CD4-positive, alpha-beta T cell (primary cell): ENCODE results near the gene FBXO27. TPM values are rescaled to one million over a fixed set of nuclear protein-coding genes. Genes with fewer than 3 reads are reported as not detected.

Experiments used
- ATAC-seq: fragments of 200-7000 bp; cut with Tn5 transposase; one replicate; pipeline ENCODE4 v1.10.0; 2022; ENCODE audit warnings: mild to moderate bottlenecking; ENCODE audit not compliant: poor library complexity
- CTCF ChIA-PET: fragments of 350-600 bp; sonication (Branson Sonifier 250); formaldehyde crosslinking; loops from one replicate; lab custom pipeline; 2021; ENCODE audit warnings: antibody characterized with exemption, inconsistent platforms; lab: Charles Lee
- POLR2A ChIA-PET: fragments of 350-600 bp; sonication (Branson Sonifier 250); formaldehyde crosslinking; loops from one replicate; lab custom pipeline; 2021; ENCODE audit warnings: antibody characterized with exemption, inconsistent platforms; lab: Charles Lee
- DNase-seq, 14 experiments: peaks; one replicate each; pipeline ENCODE4 v3.0.0-alpha.2; 2013 to 2020; ENCODE audit warnings: mixed read lengths in 2 of 14
- H3K27ac ChIP-seq, 2 donors: one replicate each; pipeline versions ENCODE4 v1.5.1 to v1.7.0; 2013; ENCODE audit warnings: low read length in 2 of 2, low read depth in 1 of 2, mild to moderate bottlenecking in 1 of 2
- H3K27me3 ChIP-seq, 2 experiments: 1 replicate in 1 of 2; 2 replicates in 1 of 2; pipeline versions ENCODE4 v1.6.1 to v1.7.0; 2013; ENCODE audit warnings: low read length in 2 of 2, control low read depth in 1 of 2, mild to moderate bottlenecking in 1 of 2, moderate library complexity in 1 of 2; ENCODE audit not compliant: insufficient read depth in 2 of 2, control insufficient read depth in 1 of 2
- H3K36me3 ChIP-seq: one replicate; pipeline ENCODE4 v1.6.1; 2013; ENCODE audit warnings: low read length, control low read depth; ENCODE audit not compliant: insufficient read depth
- H3K4me1 ChIP-seq: one replicate; pipeline ENCODE4 v1.6.1; 2013; ENCODE audit warnings: low read length, control low read depth; ENCODE audit not compliant: insufficient read depth
- H3K4me3 ChIP-seq: one replicate; pipeline ENCODE4 v1.5.1; 2013; ENCODE audit warnings: mild to moderate bottlenecking, low read length, moderate library complexity
- H3K9me3 ChIP-seq, 2 experiments: 1 replicate in 1 of 2; 2 replicates in 1 of 2; pipeline versions ENCODE4 v1.6.1 to v1.7.0; 2013; ENCODE audit warnings: low read length in 2 of 2, mild to moderate bottlenecking in 2 of 2, control low read depth in 1 of 2, moderate library complexity in 1 of 2; ENCODE audit not compliant: control insufficient read depth in 1 of 2, insufficient read depth in 1 of 2
- H3K27ac Mint-ChIP-seq: one replicate; pipeline ENCODE4 v1.8.0; 2020; ENCODE audit warnings: mixed read lengths
- H3K27me3 Mint-ChIP-seq: one replicate; pipeline ENCODE4 v1.8.0; 2021; ENCODE audit warnings: mixed read lengths
- H3K36me3 Mint-ChIP-seq: one replicate; pipeline ENCODE4 v1.8.0; 2021; ENCODE audit warnings: low read depth, mixed read lengths
- H3K4me1 Mint-ChIP-seq: one replicate; pipeline ENCODE4 v1.8.0; 2021; ENCODE audit warnings: low read depth, mixed read lengths
- H3K4me3 Mint-ChIP-seq: one replicate; pipeline ENCODE4 v1.8.0; 2020; ENCODE audit warnings: mild to moderate bottlenecking, mixed read lengths
- H3K9me3 Mint-ChIP-seq: one replicate; pipeline ENCODE4 v1.8.0; 2020; ENCODE audit warnings: mixed read lengths
- CTCF ChIP-seq: fragments of 200-600 bp; IDR thresholded peaks from one replicate; pipeline ENCODE4 v1.8.0; 2022; ENCODE audit warnings: antibody characterized with exemption, mild to moderate bottlenecking
- intact Hi-C, 2 experiments: fragments of 100-400 bp; cut with DNase I in 1 of 2; cut with micrococcal nuclease in 1 of 2; formaldehyde crosslinking; loops; one replicate each; pipeline versions ENCODE4 v1.15.1 to v1.9.0; 2023 to 2025; cut with DNase I, micrococcal nuclease
- total RNA-seq, 174 experiments: library from RNA in 2 of 174; stranded (reverse) in 2 of 174; gene quantifications; one replicate each; pipeline ENCODE4 v1.2.3 and lab custom pipeline; 2021 to 2026

FBXO27 gene
- total RNA-seq, 2 experiments from 2014 or later: 0.11 TPM; not detected in 1

GRCh38 chr19:39064405-39064804 lies 32.1 kb upstream of the FBXO27 start:
- Mint-ChIP-seq H3K4me3 (no peak overlapping the region), H3K36me3 (no peaks in the 10 kb centered on the region), H3K9me3 (no peaks in the 10 kb centered on the region), H3K4me1 (no peaks in the 10 kb centered on the region), H3K27ac (no peak overlapping the region), H3K27me3 (no peaks in the 10 kb centered on the region)
- no peak for DNase-seq
- Histone ChIP-seq H3K27me3 (no peaks in the 10 kb centered on the region), H3K27ac (no peak overlapping the region), H3K36me3 (no peaks in the 10 kb centered on the region), H3K4me3 (no peak overlapping the region), H3K4me1 (peaks cover 6% of the 10 kb centered on the region), H3K9me3 (no peaks in the 10 kb centered on the region)
- POLR2A ChIA-PET: no interaction called here
- intact Hi-C loops: no loop called here
- no peak for TF ChIP-seq CTCF
- ATAC-seq: no peak
- CTCF ChIA-PET: no interaction called here

GRCh38 chr19:39060171-39060570 lies 27.8 kb upstream of the FBXO27 start:
- ATAC-seq (no peak), DNase-seq (no peak)
- H3K4me1 ChIP-seq: peaks cover 6% of the 10 kb centered on the region
- no peak overlapping the region for H3K27ac ChIP-seq
- Mint-ChIP-seq H3K27ac (no peak overlapping the region), H3K4me3 (no peak overlapping the region), H3K4me1 (no peaks in the 10 kb centered on the region), H3K9me3 (no peaks in the 10 kb centered on the region), H3K36me3 (no peaks in the 10 kb centered on the region), H3K27me3 (no peaks in the 10 kb centered on the region)
- intact Hi-C loops: no loop called here
- POLR2A ChIA-PET: no interaction called here
- TF ChIP-seq CTCF: no peak
- no peaks in the 10 kb centered on the region for H3K27me3 ChIP-seq
- no peaks in the 10 kb centered on the region for H3K9me3 ChIP-seq
- CTCF ChIA-PET: interaction anchor here (0.7 to 1.2 kb wide), 2 partner anchors 8 to 133 kb away, joined by 3 read pairs; no protein-coding TSS in a partner anchor
- H3K36me3 ChIP-seq: no peaks in the 10 kb centered on the region
- no peak overlapping the region for H3K4me3 ChIP-seq

GRCh38 chr19:39059302-39059701 lies 27.0 kb upstream of the FBXO27 start:
- CTCF ChIA-PET: no interaction called here
- no peaks in the 10 kb centered on the region for H3K27me3 ChIP-seq
- H3K4me1 Mint-ChIP-seq: no peaks in the 10 kb centered on the region
- TF ChIP-seq CTCF: no peak
- H3K4me3 Mint-ChIP-seq: no peak overlapping the region
- H3K27me3 Mint-ChIP-seq: no peaks in the 10 kb centered on the region
- no peak overlapping the region for H3K27ac ChIP-seq
- no peaks in the 10 kb centered on the region for H3K9me3 Mint-ChIP-seq
- DNase-seq (no peak), ATAC-seq (no peak)
- H3K4me3 ChIP-seq: no peak overlapping the region
- H3K4me1 ChIP-seq: peaks cover 6% of the 10 kb centered on the region
- H3K36me3 ChIP-seq: no peaks in the 10 kb centered on the region
- H3K9me3 ChIP-seq: peaks cover 0 to 8% of the 10 kb centered on the region in 2 experiments
- no peaks in the 10 kb centered on the region for H3K36me3 Mint-ChIP-seq
- intact Hi-C loops: no loop called here
- no peak overlapping the region for H3K27ac Mint-ChIP-seq
- POLR2A ChIA-PET: no interaction called here
